Testis (tissue), 2 donors: ENCODE data around the gene COL4A1.

Experiments
- CTCF ChIP-seq, 3 experiments: fragments of 450-650 bp in 2 of 3; fragments of 200-600 bp in 1 of 3; sonication (generic) in 1 of 3; IDR thresholded peaks; one replicate each; pipeline ENCODE4 v1.5.1; 2016 to 2019; ENCODE audit warnings: antibody characterized with exemption in 3 of 3, mild to moderate bottlenecking in 2 of 3, moderate library complexity in 1 of 3
- POLR2A ChIP-seq: fragments of 450-650 bp; IDR thresholded peaks from one replicate; pipeline ENCODE4 v1.6.1; 2017; ENCODE audit warnings: antibody characterized with exemption, mild to moderate bottlenecking, moderate library complexity

- TF ChIP-seq CTCF (IDR thresholded peaks at IDR 0.05), result no peak
- no peak for TF ChIP-seq POLR2A
These were observed 143.9 kb downstream of the COL4A1 start for GRCh38 chr13:110162866-110163658.
